SK-N-SH (cell line): ENCODE data around the gene TSEN2. TPM values are rescaled to one million over a fixed set of nuclear protein-coding genes. Genes with fewer than 3 reads are reported as not detected.
"Not testable (repeated sequence)": the region's sequence is repeated elsewhere in the genome, so short reads cannot be mapped to it uniquely, and the experiment has no call there.

Experiments
- CTCF ChIA-PET: fragments of 300-600, 350-600 bp; formaldehyde crosslinking; extraction: SDS; loops from one replicate; lab custom pipeline; 2021; lab: Yijun Ruan, JAX
- POLR2A ChIA-PET: fragments of 350-600 bp; sonication (Branson Sonifier 250); formaldehyde crosslinking; extraction: SDS; loops from one replicate; lab custom pipeline; 2020; ENCODE audit warnings: antibody characterized with exemption, inconsistent platforms; lab: Yijun Ruan, JAX
- DNase-seq: peaks from one replicate; pipeline ENCODE4 v3.0.0; 2012
- H2AFZ ChIP-seq: fragments of 200-600 bp; sonication (generic); 2 replicates; pipeline ENCODE4 v1.8.1; 2016; ENCODE audit warnings: antibody characterized with exemption, mild to moderate bottlenecking, low read depth
- H3F3A ChIP-seq: fragments of 200-600 bp; sonication (generic); replicated peaks from 2 replicates; pipeline ENCODE3; 2016; ENCODE audit warnings: antibody characterized with exemption, mild to moderate bottlenecking; ENCODE audit not compliant: insufficient read depth
- H3K27ac ChIP-seq, 2 experiments: fragments of 200-500 bp in 1 of 2; fragments of 200-600 bp in 1 of 2; sonication (Bioruptor generic) in 1 of 2; sonication (generic), shearing (Covaris generic) in 1 of 2; 2 replicates each; pipeline versions ENCODE4 v1.5.1 to v1.6.1; 2014 to 2016; ENCODE audit warnings: low read depth in 2 of 2, inconsistent platforms in 1 of 2, low read length in 1 of 2, mild to moderate bottlenecking in 1 of 2, mixed read lengths in 1 of 2
- H3K27me3 ChIP-seq: fragments of 200-600 bp; sonication (generic), shearing (Covaris generic); 2 replicates; pipeline ENCODE4 v1.6.1; 2016; ENCODE audit warnings: mixed run types; ENCODE audit not compliant: insufficient read depth
- H3K36me3 ChIP-seq, 2 experiments: fragments of 200-500 bp in 1 of 2; fragments of 200-600 bp in 1 of 2; sonication (Bioruptor generic) in 1 of 2; sonication (generic) in 1 of 2; replicated peaks in 1 of 2; 2 replicates each; pipeline versions ENCODE3 to v1.5.1; 2014 to 2016; ENCODE audit warnings: low read length in 1 of 2, mild to moderate bottlenecking in 1 of 2; ENCODE audit not compliant: insufficient read depth in 2 of 2, control insufficient read depth in 1 of 2
- H3K4me1 ChIP-seq, 2 experiments: fragments of 200-500 bp in 1 of 2; fragments of 200-600 bp in 1 of 2; sonication (Bioruptor generic) in 1 of 2; sonication (generic), shearing (Covaris generic) in 1 of 2; 2 replicates each; pipeline versions ENCODE4 v1.5.1 to v1.6.1; 2014 to 2016; ENCODE audit warnings: low read depth in 1 of 2, low read length in 1 of 2, mixed run types in 1 of 2; ENCODE audit not compliant: insufficient read depth in 2 of 2, control insufficient read depth in 1 of 2
- H3K4me2 ChIP-seq: fragments of 200-600 bp; sonication (generic), shearing (Covaris generic); 2 replicates; pipeline ENCODE4 v1.6.1; 2017; ENCODE audit warnings: mixed run types
- H3K4me3 ChIP-seq, 2 experiments: fragments of 200-500 bp in 1 of 2; fragments of 200-600 bp in 1 of 2; sonication (Bioruptor generic) in 1 of 2; sonication (generic), shearing (Covaris generic) in 1 of 2; 2 replicates each; pipeline versions ENCODE4 v1.5.1 to v1.8.1; 2014 to 2016; ENCODE audit warnings: low read depth in 2 of 2, inconsistent platforms in 1 of 2, low read length in 1 of 2, mild to moderate bottlenecking in 1 of 2, mixed read lengths in 1 of 2, moderate library complexity in 1 of 2
- H3K79me2 ChIP-seq: fragments of 200-600 bp; sonication (generic); 2 replicates; pipeline ENCODE4 v1.8.1; 2017; ENCODE audit warnings: mild to moderate bottlenecking; ENCODE audit not compliant: insufficient read depth
- H3K9ac ChIP-seq: fragments of 200-600 bp; sonication (generic); 2 replicates; pipeline ENCODE4 v1.6.1; 2017; ENCODE audit warnings: mixed run types
- H3K9me2 ChIP-seq: fragments of 200-600 bp; sonication (generic); 2 replicates; pipeline ENCODE4 v1.6.1; 2017; ENCODE audit warnings: mixed run types
- H3K9me3 ChIP-seq: fragments of 200-600 bp; sonication (generic); 2 replicates; pipeline ENCODE4 v1.6.1; 2017; ENCODE audit warnings: mixed run types, mild to moderate bottlenecking, moderate library complexity
- H4K20me1 ChIP-seq: fragments of 200-600 bp; sonication (generic); 2 replicates; pipeline ENCODE4 v1.6.1; 2017; ENCODE audit warnings: mild to moderate bottlenecking, mixed run types; ENCODE audit not compliant: insufficient read depth
- CHD2 ChIP-seq: fragments of 150-350 bp; IDR thresholded peaks from 2 replicates; pipeline ENCODE4 v1.6.1; 2018; ENCODE audit warnings: low read length; ENCODE audit not compliant: partially characterized antibody
- EP300 ChIP-seq, 2 experiments: IDR thresholded peaks; 2 replicates each; pipeline versions ENCODE4 v1.4.0 to v1.6.1; 2012; ENCODE audit warnings: borderline replicate concordance in 1 of 2, low read depth in 1 of 2, low read length in 1 of 2
- EZH2phosphoT487 ChIP-seq: fragments of 200-600 bp; sonication (generic); IDR thresholded peaks from 2 replicates; pipeline ENCODE4 v1.6.1; 2017; ENCODE audit warnings: low read depth, mixed run types, mild to moderate bottlenecking, antibody characterized with exemption, moderate library complexity, borderline replicate concordance
- FOSL2 ChIP-seq: IDR thresholded peaks from 2 replicates; pipeline ENCODE4 v1.4.0; 2012; ENCODE audit warnings: low read depth, mild to moderate bottlenecking, moderate library complexity, borderline replicate concordance
- FOXJ3 ChIP-seq: sonication (generic); formaldehyde crosslinking; IDR thresholded peaks from 2 replicates; pipeline ENCODE4 v1.5.1; 2020; ENCODE audit warnings: mild to moderate bottlenecking, missing genetic modification reagents
- FOXM1 ChIP-seq: IDR thresholded peaks from 2 replicates; pipeline ENCODE4 v1.4.0; 2012; ENCODE audit warnings: low read depth, mild to moderate bottlenecking
- GABPA ChIP-seq: IDR thresholded peaks from 2 replicates; pipeline ENCODE4 v1.4.0; 2012; ENCODE audit warnings: low read depth, mild to moderate bottlenecking
- JUND ChIP-seq: IDR thresholded peaks from 2 replicates; pipeline ENCODE4 v1.4.0; 2012
- MAX ChIP-seq: IDR thresholded peaks from 2 replicates; pipeline ENCODE4 v1.4.0; 2012; ENCODE audit warnings: low read depth
- POLR2AphosphoS5 ChIP-seq: IDR thresholded peaks from 2 replicates; pipeline ENCODE4 v1.6.1; 2012; ENCODE audit warnings: low read depth, low read length
- RAD21 ChIP-seq: IDR thresholded peaks from 2 replicates; pipeline ENCODE4 v1.6.1; 2012; ENCODE audit warnings: mild to moderate bottlenecking, low read length
- RCOR1 ChIP-seq: fragments of 150-350 bp; IDR thresholded peaks from 2 replicates; pipeline ENCODE4 v1.6.1; 2017; ENCODE audit warnings: antibody characterized with exemption, low read length
- REST ChIP-seq: IDR thresholded peaks from 2 replicates; pipeline ENCODE4 v1.6.1; 2012; ENCODE audit warnings: mild to moderate bottlenecking, low read depth, low read length, moderate library complexity
- RXRA ChIP-seq: IDR thresholded peaks from 2 replicates; pipeline ENCODE4 v1.4.0; 2012; ENCODE audit warnings: low read depth, mild to moderate bottlenecking, borderline replicate concordance
- SMC3 ChIP-seq: IDR thresholded peaks from 2 replicates; pipeline ENCODE4 v1.6.1; 2012; ENCODE audit warnings: low read depth, low read length, improper control_type of control experiment
- WGBS: methylation state at CpG from one replicate; pipeline ENCODE4 v1.1.6; 2017; ENCODE audit warnings: low lambda C conversion rate; 5-methylcytosine and 5-hydroxymethylcytosine counted together
- polyA plus RNA-seq, 3 experiments: library from polyadenylated mRNA; depleted of rRNA; stranded (reverse); fragments of >200 nt; gene quantifications; 2 replicates each; pipeline ENCODE4 v1.2.3, GENCODE V29; 2012
- TF ChIP-seq, protein P1 (sequence below): fragments of 150-350 bp; IDR thresholded peaks from 2 replicates; pipeline ENCODE4 v1.6.1; 2017; ENCODE audit warnings: antibody characterized with exemption, low read length, low read depth, borderline replicate concordance
- TF ChIP-seq, protein P2 (sequence below): fragments of 200-600 bp; sonication (generic); IDR thresholded peaks from 2 replicates; pipeline ENCODE4 v1.6.1; 2017; ENCODE audit warnings: antibody characterized with exemption, mild to moderate bottlenecking, moderate library complexity
- TF ChIP-seq, protein P3 (sequence below): IDR thresholded peaks from 2 replicates; pipeline ENCODE4 v1.4.0; 2012; ENCODE audit warnings: low read depth, borderline replicate concordance
- TF ChIP-seq, protein P4 (sequence below): fragments of 150-350 bp; IDR thresholded peaks from 2 replicates; pipeline ENCODE4 v1.6.1; 2016; ENCODE audit warnings: mild to moderate bottlenecking, low read depth, low read length

Gene TSEN2
- polyA plus RNA-seq, 1 of the 3 experiments (the other 2 are of a cell fraction): 13.0 TPM

- Histone ChIP-seq H3K79me2 (no peaks in the 10 kb centered on the region), H3K27me3 (no peaks in the 10 kb centered on the region), H3K4me3 (no peak overlapping the region), H3K4me2 (no peak overlapping the region), H3F3A (peaks cover 4% of the 10 kb centered on the region), H3K36me3 (no peaks in the 10 kb centered on the region), H3K9ac (no peak overlapping the region), H3K9me3 (no peaks in the 10 kb centered on the region), H2AFZ (no peak overlapping the region), H3K27ac (no peak overlapping the region), H3K9me2 (no peaks in the 10 kb centered on the region), H3K4me1 (0 out of 4 replicates have a peak, but pooled peaks cover 0 to 8% of the 10 kb centered on the region in 2 experiments), H4K20me1 (no peaks in the 10 kb centered on the region)
- WGBS: 50% methylated on average over 1 of the region's 3 CpGs
- TF ChIP-seq POLR2AphosphoS5 (no peak), EP300 (IDR thresholded peaks at IDR 0.05; ENCODE audit: borderline replicate concordance in 1 of 2, low read depth in 1 of 2, low read length in 1 of 2) (no peak), RXRA (no peak), EZH2phosphoT487 (no peak), RAD21 (no peak), RCOR1 (no peak), FOSL2 (no peak), FOXJ3 (CRISPR knock-in tag) (no peak), MAX (no peak), GABPA (no peak), FOXM1 (no peak), SMC3 (no peak), CHD2 (no peak), JUND (no peak), REST (no peak)
- TF ChIP-seq, protein P1, sequence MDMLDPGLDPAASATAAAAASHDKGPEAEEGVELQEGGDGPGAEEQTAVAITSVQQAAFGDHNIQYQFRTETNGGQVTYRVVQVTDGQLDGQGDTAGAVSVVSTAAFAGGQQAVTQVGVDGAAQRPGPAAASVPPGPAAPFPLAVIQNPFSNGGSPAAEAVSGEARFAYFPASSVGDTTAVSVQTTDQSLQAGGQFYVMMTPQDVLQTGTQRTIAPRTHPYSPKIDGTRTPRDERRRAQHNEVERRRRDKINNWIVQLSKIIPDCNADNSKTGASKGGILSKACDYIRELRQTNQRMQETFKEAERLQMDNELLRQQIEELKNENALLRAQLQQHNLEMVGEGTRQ: no peak
- TF ChIP-seq, protein P2, sequence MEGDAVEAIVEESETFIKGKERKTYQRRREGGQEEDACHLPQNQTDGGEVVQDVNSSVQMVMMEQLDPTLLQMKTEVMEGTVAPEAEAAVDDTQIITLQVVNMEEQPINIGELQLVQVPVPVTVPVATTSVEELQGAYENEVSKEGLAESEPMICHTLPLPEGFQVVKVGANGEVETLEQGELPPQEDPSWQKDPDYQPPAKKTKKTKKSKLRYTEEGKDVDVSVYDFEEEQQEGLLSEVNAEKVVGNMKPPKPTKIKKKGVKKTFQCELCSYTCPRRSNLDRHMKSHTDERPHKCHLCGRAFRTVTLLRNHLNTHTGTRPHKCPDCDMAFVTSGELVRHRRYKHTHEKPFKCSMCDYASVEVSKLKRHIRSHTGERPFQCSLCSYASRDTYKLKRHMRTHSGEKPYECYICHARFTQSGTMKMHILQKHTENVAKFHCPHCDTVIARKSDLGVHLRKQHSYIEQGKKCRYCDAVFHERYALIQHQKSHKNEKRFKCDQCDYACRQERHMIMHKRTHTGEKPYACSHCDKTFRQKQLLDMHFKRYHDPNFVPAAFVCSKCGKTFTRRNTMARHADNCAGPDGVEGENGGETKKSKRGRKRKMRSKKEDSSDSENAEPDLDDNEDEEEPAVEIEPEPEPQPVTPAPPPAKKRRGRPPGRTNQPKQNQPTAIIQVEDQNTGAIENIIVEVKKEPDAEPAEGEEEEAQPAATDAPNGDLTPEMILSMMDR: no peak
- TF ChIP-seq, protein P3, sequence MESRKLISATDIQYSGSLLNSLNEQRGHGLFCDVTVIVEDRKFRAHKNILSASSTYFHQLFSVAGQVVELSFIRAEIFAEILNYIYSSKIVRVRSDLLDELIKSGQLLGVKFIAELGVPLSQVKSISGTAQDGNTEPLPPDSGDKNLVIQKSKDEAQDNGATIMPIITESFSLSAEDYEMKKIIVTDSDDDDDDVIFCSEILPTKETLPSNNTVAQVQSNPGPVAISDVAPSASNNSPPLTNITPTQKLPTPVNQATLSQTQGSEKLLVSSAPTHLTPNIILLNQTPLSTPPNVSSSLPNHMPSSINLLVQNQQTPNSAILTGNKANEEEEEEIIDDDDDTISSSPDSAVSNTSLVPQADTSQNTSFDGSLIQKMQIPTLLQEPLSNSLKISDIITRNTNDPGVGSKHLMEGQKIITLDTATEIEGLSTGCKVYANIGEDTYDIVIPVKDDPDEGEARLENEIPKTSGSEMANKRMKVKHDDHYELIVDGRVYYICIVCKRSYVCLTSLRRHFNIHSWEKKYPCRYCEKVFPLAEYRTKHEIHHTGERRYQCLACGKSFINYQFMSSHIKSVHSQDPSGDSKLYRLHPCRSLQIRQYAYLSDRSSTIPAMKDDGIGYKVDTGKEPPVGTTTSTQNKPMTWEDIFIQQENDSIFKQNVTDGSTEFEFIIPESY: no peak
- TF ChIP-seq, protein P4, sequence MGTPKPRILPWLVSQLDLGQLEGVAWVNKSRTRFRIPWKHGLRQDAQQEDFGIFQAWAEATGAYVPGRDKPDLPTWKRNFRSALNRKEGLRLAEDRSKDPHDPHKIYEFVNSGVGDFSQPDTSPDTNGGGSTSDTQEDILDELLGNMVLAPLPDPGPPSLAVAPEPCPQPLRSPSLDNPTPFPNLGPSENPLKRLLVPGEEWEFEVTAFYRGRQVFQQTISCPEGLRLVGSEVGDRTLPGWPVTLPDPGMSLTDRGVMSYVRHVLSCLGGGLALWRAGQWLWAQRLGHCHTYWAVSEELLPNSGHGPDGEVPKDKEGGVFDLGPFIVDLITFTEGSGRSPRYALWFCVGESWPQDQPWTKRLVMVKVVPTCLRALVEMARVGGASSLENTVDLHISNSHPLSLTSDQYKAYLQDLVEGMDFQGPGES: no peak
- ChIA-PET POLR2A (no interaction called here), CTCF (interaction anchor here (1.6 to 2.2 kb wide), 2 partner anchors 14 to 321 kb away, joined by 4 to 5 read pairs; no protein-coding TSS in a partner anchor)
- DNase-seq: no peak
Measured at GRCh38 chr3:12456441-12456840, 27.8 kb upstream of the TSEN2 start.

DNA sequence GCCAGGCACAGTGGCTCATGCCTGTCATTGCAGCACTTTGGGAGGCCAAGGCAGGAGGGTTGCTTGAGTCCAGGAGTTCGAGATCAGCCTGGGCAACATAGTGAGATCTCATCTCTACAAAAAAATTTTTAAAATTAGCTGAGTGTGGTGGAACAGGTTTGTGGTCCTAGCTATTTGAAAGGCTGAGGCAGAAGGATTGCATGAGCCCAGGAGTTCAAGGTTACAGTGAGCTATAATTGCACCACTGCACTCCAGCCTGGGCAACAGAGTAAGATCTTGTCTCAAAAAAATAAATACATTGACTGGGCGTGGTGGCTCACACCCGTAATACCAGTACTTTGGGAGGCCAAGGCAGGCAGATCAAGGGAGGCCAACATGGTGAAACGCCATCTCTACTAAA, 26.9 kb upstream of the TSEN2 start:
- H3K4me1 ChIP-seq, H3K9me3 ChIP-seq, H3K27me3 ChIP-seq, POLR2A ChIA-PET, H3K36me3 ChIP-seq, H3K4me3 ChIP-seq, H3F3A ChIP-seq, H3K9ac ChIP-seq, H3K79me2 ChIP-seq, H3K27ac ChIP-seq, H2AFZ ChIP-seq, H3K9me2 ChIP-seq, DNase-seq, H3K4me2 ChIP-seq, H4K20me1 ChIP-seq: not testable (repeated sequence)
- CTCF ChIA-PET: interaction anchor here (1.9 kb wide), 1 partner anchor 22 kb away, joined by 8 read pairs; no protein-coding TSS in a partner anchor
- WGBS: 69% methylated on average over 4 of the region's 4 CpGs
